Sigmoid colon (tissue), 4 donors: ENCODE results near the gene SLX4.

Experiments used
- CTCF ChIP-seq, 4 experiments: fragments of 450-650 bp in 3 of 4; fragments of 200-600 bp in 1 of 4; IDR thresholded peaks; one replicate each; pipeline ENCODE4 v1.5.1; 2016 to 2019; ENCODE audit warnings: antibody characterized with exemption in 4 of 4, mild to moderate bottlenecking in 3 of 4, moderate library complexity in 2 of 4
- EP300 ChIP-seq, 4 donors: sonication (generic); formaldehyde crosslinking; IDR thresholded peaks; one replicate each; pipeline ENCODE4 v1.6.1; 2017; ENCODE audit warnings: antibody characterized with exemption in 4 of 4
- POLR2AphosphoS5 ChIP-seq, 4 donors: sonication (generic); formaldehyde crosslinking; IDR thresholded peaks; one replicate each; pipeline ENCODE4 v1.6.1; 2017; ENCODE audit warnings: antibody characterized with exemption in 4 of 4

DNA sequence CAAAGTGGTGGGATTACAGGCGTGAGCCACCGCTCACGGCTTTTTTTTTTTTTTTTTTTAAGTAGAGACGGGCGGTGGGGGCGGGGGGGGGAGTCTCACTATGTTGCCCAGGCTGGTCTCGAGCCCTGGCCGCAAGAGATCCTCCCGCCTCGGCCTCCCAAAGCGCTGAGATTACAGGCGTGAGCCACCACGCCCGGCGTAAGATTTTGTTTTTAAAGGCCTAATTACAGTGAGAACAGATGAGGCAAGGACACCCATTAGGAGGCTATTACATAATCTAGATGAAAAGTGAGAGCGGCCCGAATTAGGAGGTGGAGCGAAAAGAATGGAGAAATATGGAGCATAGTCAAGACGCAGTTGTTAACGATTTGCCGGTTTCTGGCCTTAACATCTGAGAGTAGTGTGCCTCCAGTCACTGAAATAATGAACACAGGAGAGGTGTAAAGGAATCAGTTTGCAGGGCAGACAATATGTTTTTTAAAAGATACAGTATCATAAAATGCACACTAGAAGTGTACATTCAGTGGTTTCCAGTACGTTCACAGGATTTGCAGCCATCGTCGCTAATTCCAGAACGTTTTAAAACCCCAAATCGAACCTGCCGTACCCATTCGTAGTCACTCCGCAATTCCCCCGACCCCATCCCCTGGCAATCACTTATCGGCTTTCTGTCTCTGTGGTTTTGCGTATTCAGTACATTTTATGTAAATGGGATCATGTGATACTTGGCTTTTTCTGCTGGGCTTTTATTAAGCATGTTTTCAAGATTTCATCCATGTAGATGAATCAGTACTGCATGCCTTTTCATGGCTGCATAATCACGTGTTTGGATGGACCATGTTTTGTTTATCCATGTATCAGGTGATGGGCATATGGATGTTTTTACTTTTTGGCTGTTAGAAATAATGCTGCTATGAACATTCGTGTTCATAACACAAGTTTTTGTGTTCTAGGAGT is 1.4 kb upstream of the SLX4 start:
- TF ChIP-seq CTCF (IDR thresholded peaks at IDR 0.05) (no peak), POLR2AphosphoS5 (IDR thresholded peaks at IDR 0.05) (no peak), EP300 (IDR thresholded peaks at IDR 0.05) (no peak)
